Hindlimb muscle (tissue), 1 donor: Measurements from ENCODE around the gene PIF1. TPM values are rescaled to one million over a fixed set of nuclear protein-coding genes. Genes with fewer than 3 reads are reported as not detected.

Experiments used
- DNase-seq: peaks from one replicate; pipeline ENCODE4 v3.0.0-alpha.2; 2013
- polyA plus RNA-seq: library from polyadenylated mRNA; unstranded; fragments of 120-200 nt; gene quantifications from one replicate; pipeline ENCODE4 v1.2.1, GENCODE V29; 2013; ENCODE audit not compliant: insufficient read length

PIF1 gene
- polyA plus RNA-seq, 1 donor = 8.6 TPM

- DNase-seq = no peak
Observed at GRCh38 chr15:64774037-64774628, 51.3 kb downstream of the PIF1 start.

- DNase-seq = no peak
Observed at GRCh38 chr15:64773606-64774005, 51.8 kb downstream of the PIF1 start.

GRCh38 chr15:64772964-64773363, 52.5 kb downstream of the PIF1 start:
- DNase-seq = no peak

GRCh38 chr15:64772488-64772887, 53.0 kb downstream of the PIF1 start:
- DNase-seq = no peak

GRCh38 chr15:64770626-64771025, 54.8 kb downstream of the PIF1 start:
- DNase-seq = no peak

GRCh38 chr15:64767203-64767602, 58.2 kb downstream of the PIF1 start:
- no peak for DNase-seq

GRCh38 chr15:64766058-64766457, 59.4 kb downstream of the PIF1 start:
- no peak for DNase-seq

Other genes with a start within 250 kb of the PIF1 start
- 4.4 TPM for gene RBPMS2, start 50.1 kb downstream of the PIF1 start, polyA plus RNA-seq
- gene PLEKHO2, start 16.3 kb upstream of the PIF1 start, polyA plus RNA-seq = 16.7 TPM
- 6.1 TPM for gene ANKDD1A, start 86.3 kb upstream of the PIF1 start, polyA plus RNA-seq
- gene SPG21, start 164.3 kb upstream of the PIF1 start, polyA plus RNA-seq = 75.3 TPM
- 10.3 TPM for gene MTFMT, start 204.0 kb upstream of the PIF1 start, polyA plus RNA-seq
- 2.4 TPM for gene SLC51B, start 219.7 kb upstream of the PIF1 start, polyA plus RNA-seq
- gene RASL12, start 242.3 kb upstream of the PIF1 start, polyA plus RNA-seq = 14.1 TPM